H1 (cell line): Measurements from ENCODE around the gene LDLRAD4. TPM values are rescaled to one million over a fixed set of nuclear protein-coding genes. Genes with fewer than 3 reads are reported as not detected.

Experiments used
- CTCF ChIA-PET: fragments of 300-600 bp; sonication (Branson Sonifier 250); formaldehyde crosslinking; loops from one replicate; lab custom pipeline; 2021; ENCODE audit not compliant: partially characterized antibody; lab: Charles Lee
- POLR2A ChIA-PET: fragments of 300-600 bp; sonication (Branson Sonifier 250); formaldehyde crosslinking; loops from one replicate; lab custom pipeline; 2021; ENCODE audit warnings: inconsistent platforms; ENCODE audit not compliant: partially characterized antibody; lab: Charles Lee
- DNase-seq, 2 experiments: peaks; one replicate each; pipeline versions ENCODE4 v3.0.0 to v3.0.0-alpha.2; 2010 to 2022; ENCODE audit warnings: low spot score in 2 of 2, low read depth in 1 of 2, mixed read lengths in 1 of 2
- FAIRE-seq: peaks from 2 replicates; lab custom pipeline; 2011; peaks lifted over from hg19 to GRCh38; lab: Jason Lieb, UNC
- H2AFZ ChIP-seq: 2 replicates; pipeline ENCODE4 v1.8.1; 2012; ENCODE audit warnings: low read length, inconsistent platforms
- H2AK5ac ChIP-seq: 2 replicates; pipeline ENCODE4 v1.6.1; 2013; ENCODE audit warnings: low read depth, low read length
- H2BK120ac ChIP-seq: replicated peaks from 2 replicates; pipeline ENCODE3; 2013; ENCODE audit warnings: low read depth, low read length, inconsistent platforms
- H2BK12ac ChIP-seq: 2 replicates; pipeline ENCODE4 v1.6.1; 2013; ENCODE audit warnings: low read depth, low read length
- H2BK15ac ChIP-seq: 2 replicates; pipeline ENCODE4 v1.6.1; 2013; ENCODE audit warnings: low read length
- H2BK20ac ChIP-seq: 2 replicates; pipeline ENCODE4 v1.6.1; 2013; ENCODE audit warnings: low read length
- H2BK5ac ChIP-seq: 2 replicates; pipeline ENCODE4 v1.6.1; 2013; ENCODE audit warnings: low read depth, low read length
- H3K14ac ChIP-seq: 2 replicates; pipeline ENCODE4 v1.6.1; 2013; ENCODE audit warnings: inconsistent platforms; ENCODE audit not compliant: insufficient read length
- H3K18ac ChIP-seq: 2 replicates; pipeline ENCODE4 v1.6.1; 2013; ENCODE audit warnings: low read length; ENCODE audit errors: extremely low read depth
- H3K23ac ChIP-seq: 2 replicates; pipeline ENCODE4 v1.6.1; 2013; ENCODE audit warnings: inconsistent platforms; ENCODE audit not compliant: insufficient read length
- H3K23me2 ChIP-seq: 2 replicates; pipeline ENCODE4 v1.6.1; 2013; ENCODE audit warnings: low read depth, low read length
- H3K27ac ChIP-seq: 2 replicates; pipeline ENCODE4 v1.6.1; 2011; ENCODE audit warnings: low read depth, low read length, inconsistent platforms
- H3K27me3 ChIP-seq, 4 experiments: replicated peaks in 1 of 4; 1 replicate in 1 of 4; 2 replicates in 3 of 4; pipeline versions ENCODE4 v1.6.1 to v1.8.1; 2011 to 2013; ENCODE audit warnings: low read length in 3 of 4, mild to moderate bottlenecking in 3 of 4, inconsistent platforms in 2 of 4, mixed read lengths in 2 of 4, moderate library complexity in 1 of 4; ENCODE audit not compliant: control insufficient read depth in 3 of 4, insufficient read depth in 3 of 4; ENCODE audit errors: extremely low read depth in 1 of 4
- H3K36me3 ChIP-seq, 4 experiments: 2 replicates each; pipeline versions ENCODE4 v1.6.1 to v1.8.1; 2011 to 2013; ENCODE audit warnings: mild to moderate bottlenecking in 4 of 4, low read length in 3 of 4, moderate library complexity in 2 of 4, control low read depth in 1 of 4, inconsistent platforms in 1 of 4; ENCODE audit not compliant: insufficient read depth in 4 of 4, control insufficient read depth in 2 of 4
- H3K4ac ChIP-seq: replicated peaks from 2 replicates; pipeline ENCODE3; 2013; ENCODE audit warnings: low read length, low read depth, mixed read lengths, inconsistent platforms; ENCODE audit not compliant: insufficient read length
- H3K4me1 ChIP-seq, 4 experiments: replicated peaks in 1 of 4; 1 replicate in 1 of 4; 2 replicates in 3 of 4; pipeline versions ENCODE4 v1.6.1 to v1.8.1; 2011 to 2013; ENCODE audit warnings: low read length in 3 of 4, inconsistent platforms in 2 of 4, mixed read lengths in 1 of 4; ENCODE audit not compliant: insufficient read depth in 4 of 4, control insufficient read depth in 3 of 4
- H3K4me2 ChIP-seq, 2 experiments: 2 replicates each; pipeline versions ENCODE4 v1.6.1 to v1.8.1; 2011 to 2013; ENCODE audit warnings: low read depth in 2 of 2, low read length in 2 of 2, control low read depth in 1 of 2, inconsistent platforms in 1 of 2, mild to moderate bottlenecking in 1 of 2; ENCODE audit not compliant: insufficient read depth in 1 of 2
- H3K4me3 ChIP-seq, 4 experiments: fragments of 200-600, 300-600 bp in 1 of 4; sonication (generic), shearing (Covaris generic), sonication (Bioruptor Twin) in 1 of 4; 2 replicates each; pipeline versions ENCODE4 v1.5.1 to v1.8.1; 2011 to 2016; ENCODE audit warnings: low read length in 4 of 4, low read depth in 3 of 4, control low read depth in 2 of 4, inconsistent platforms in 2 of 4, mild to moderate bottlenecking in 2 of 4, mixed read lengths in 1 of 4, moderate library complexity in 1 of 4; ENCODE audit not compliant: insufficient read depth in 2 of 4; ENCODE audit errors: extremely low read depth in 1 of 4
- H3K56ac ChIP-seq: replicated peaks from 2 replicates; pipeline ENCODE3; 2013; ENCODE audit warnings: low read depth, mild to moderate bottlenecking, mixed read lengths, low read length, inconsistent platforms; ENCODE audit not compliant: insufficient read length
- H3K79me1 ChIP-seq: 2 replicates; pipeline ENCODE4 v1.6.1; 2013; ENCODE audit warnings: low read depth, low read length, control low read depth
- H3K79me2 ChIP-seq, 2 experiments: 2 replicates each; pipeline versions ENCODE4 v1.6.1 to v1.8.1; 2012 to 2013; ENCODE audit warnings: low read length in 2 of 2, mild to moderate bottlenecking in 2 of 2, inconsistent platforms in 1 of 2; ENCODE audit not compliant: insufficient read depth in 2 of 2, control insufficient read depth in 1 of 2
- H3K9ac ChIP-seq, 4 experiments: replicated peaks in 1 of 4; 1 replicate in 1 of 4; 2 replicates in 3 of 4; pipeline versions ENCODE4 v1.6.1 to v1.8.1; 2011 to 2013; ENCODE audit warnings: low read depth in 3 of 4, low read length in 3 of 4, control low read depth in 2 of 4, mild to moderate bottlenecking in 2 of 4, moderate library complexity in 2 of 4, inconsistent platforms in 1 of 4; ENCODE audit errors: extremely low read depth in 1 of 4
- H3K9me3 ChIP-seq, 2 experiments: 2 replicates each; pipeline versions ENCODE4 v1.6.1 to v1.8.1; 2012 to 2013; ENCODE audit warnings: mild to moderate bottlenecking in 2 of 2, moderate library complexity in 2 of 2, control low read depth in 1 of 2, inconsistent platforms in 1 of 2, low read depth in 1 of 2, low read length in 1 of 2, mixed read lengths in 1 of 2; ENCODE audit not compliant: insufficient read depth in 2 of 2
- H4K20me1 ChIP-seq, 2 experiments: replicated peaks in 1 of 2; 2 replicates each; pipeline versions ENCODE3 to v1.8.1; 2011 to 2013; ENCODE audit warnings: inconsistent platforms in 2 of 2, low read length in 2 of 2, mild to moderate bottlenecking in 1 of 2; ENCODE audit not compliant: insufficient read depth in 2 of 2, control insufficient read depth in 1 of 2
- H4K5ac ChIP-seq: 2 replicates; pipeline ENCODE4 v1.6.1; 2013; ENCODE audit warnings: low read length, low read depth, mixed read lengths, inconsistent platforms; ENCODE audit not compliant: insufficient read length
- H4K8ac ChIP-seq: 2 replicates; pipeline ENCODE4 v1.8.0; 2013; ENCODE audit warnings: mild to moderate bottlenecking, moderate library complexity, low read length, inconsistent platforms; ENCODE audit not compliant: insufficient read depth; ENCODE audit errors: extremely low read depth
- H4K91ac ChIP-seq: replicated peaks from 2 replicates; pipeline ENCODE3; 2013; ENCODE audit warnings: low read length, mixed read lengths, inconsistent platforms; ENCODE audit not compliant: insufficient read length
- ASH2L ChIP-seq: fragments of 200-600, 300-600 bp; sonication (generic); IDR thresholded peaks from one replicate; pipeline ENCODE4 v1.7.1; 2017; ENCODE audit warnings: low read length
- BRCA1 ChIP-seq: IDR thresholded peaks from 2 replicates; pipeline ENCODE4 v1.6.1; 2012; ENCODE audit warnings: low read depth, low read length, improper control_type of control experiment
- CBX5 ChIP-seq: fragments of 300-800, 300-1000 bp; sonication (generic); IDR thresholded peaks from 2 replicates; pipeline ENCODE4 v1.7.1; 2016; ENCODE audit warnings: antibody characterized with exemption, low read length, low read depth
- CBX8 ChIP-seq: fragments of 300-800, 300-1000 bp; sonication (generic); IDR thresholded peaks from 2 replicates; pipeline ENCODE4 v1.7.1; 2016; ENCODE audit warnings: low read depth, low read length, borderline replicate concordance
- CEBPB ChIP-seq: IDR thresholded peaks from 2 replicates; pipeline ENCODE4 v1.6.1; 2012; ENCODE audit warnings: low read depth, low read length
- CHD2 ChIP-seq: IDR thresholded peaks from 2 replicates; pipeline ENCODE4 v1.6.1; 2012; ENCODE audit warnings: low read length, improper control_type of control experiment
- EP300 ChIP-seq, 2 experiments: IDR thresholded peaks; 1 replicate in 1 of 2; 2 replicates in 1 of 2; pipeline ENCODE4 v1.6.1; 2011 to 2012; ENCODE audit warnings: low read depth in 2 of 2, low read length in 2 of 2, mild to moderate bottlenecking in 2 of 2, borderline replicate concordance in 1 of 2, inconsistent platforms in 1 of 2, moderate library complexity in 1 of 2
- GTF2F1 ChIP-seq: IDR thresholded peaks from 2 replicates; pipeline ENCODE4 v1.6.1; 2012; ENCODE audit warnings: low read depth, low read length, improper control_type of control experiment, borderline replicate concordance
- KDM1A ChIP-seq: fragments of 200-600, 300-600 bp; sonication (generic); IDR thresholded peaks from 2 replicates; pipeline ENCODE4 v1.7.1; 2016; ENCODE audit warnings: mild to moderate bottlenecking, low read length, borderline replicate concordance
- MAX ChIP-seq: IDR thresholded peaks from 2 replicates; pipeline ENCODE4 v1.6.1; 2012; ENCODE audit warnings: inconsistent platforms
- PHF8 ChIP-seq: fragments of 200-600 bp; sonication (generic); conservative IDR thresholded peaks from 2 replicates; pipeline ENCODE4 v1.7.1; 2012; ENCODE audit warnings: low read depth, mild to moderate bottlenecking, inconsistent platforms, low read length, moderate library complexity
- RFX5 ChIP-seq: IDR thresholded peaks from 2 replicates; pipeline ENCODE4 v1.6.1; 2011; ENCODE audit warnings: low read depth, low read length, improper control_type of control experiment, borderline replicate concordance
- SAP30 ChIP-seq: fragments of 300-600 bp; sonication (generic); IDR thresholded peaks from 2 replicates; pipeline ENCODE4 v1.7.1; 2012; ENCODE audit warnings: low read length, moderate library complexity, mild to moderate bottlenecking, inconsistent platforms; ENCODE audit not compliant: insufficient read depth, insufficient replicate concordance
- SP4 ChIP-seq: IDR thresholded peaks from 2 replicates; pipeline ENCODE4 v1.6.1; 2012; ENCODE audit warnings: low read length, inconsistent platforms
- SRF ChIP-seq: IDR thresholded peaks from 2 replicates; pipeline ENCODE4 v1.6.1; 2011; ENCODE audit warnings: mild to moderate bottlenecking, low read depth, low read length, moderate library complexity
- SUZ12 ChIP-seq: fragments of 200-600 bp; sonication (generic); IDR thresholded peaks from 2 replicates; pipeline ENCODE4 v1.6.1; 2012; ENCODE audit warnings: mild to moderate bottlenecking, inconsistent platforms, low read length, moderate library complexity, mixed read lengths
- WGBS, 2 experiments: shearing (Covaris generic) in 1 of 2; methylation state at CpG; one replicate each; pipeline versions ENCODE4 v1.1.6 to v1.1.7; 2013 to 2015; ENCODE audit warnings: low lambda C conversion rate in 2 of 2, mixed read lengths in 2 of 2, inconsistent platforms in 1 of 2, low coverage in 1 of 2, missing lambda C conversion rate in 1 of 2; ENCODE audit not compliant: insufficient replicate concordance in 2 of 2, insufficient coverage in 1 of 2, insufficient read length in 1 of 2; ENCODE audit errors: extremely low coverage in 1 of 2, missing lambda C conversion rate in 1 of 2; 5-methylcytosine and 5-hydroxymethylcytosine counted together
- polyA plus RNA-seq, 7 experiments: library from polyadenylated mRNA; depleted of rRNA in 3 of 7; stranded (reverse) in 5 of 7; unstranded in 2 of 7; fragments of >200 nt in 5 of 7; fragments of 200-250 nt in 2 of 7; gene quantifications; 1 replicate in 5 of 7; 2 replicates in 1 of 7; 4 replicates in 1 of 7; pipeline versions ENCODE4 v1.2.1 to v1.2.3, GENCODE V29; 2011 to 2013; ENCODE audit warnings: missing spikeins in 2 of 7, mixed read lengths in 2 of 7
- total RNA-seq: library from RNA; stranded (reverse); fragmentation: NEBNext Ultra II Directional; extraction: Animal tissue kit (Norgen Biotek cat#: 25700); gene quantifications from 2 replicates; pipeline ENCODE4 v1.2.1, GENCODE V29; 2021

The LDLRAD4 gene
- total and polyA plus RNA-seq, 2 of the 8 experiments (the other 6 are each of a cell fraction or from before 2014, with no cell fraction given), result 0.77 to 1.4 TPM

- no peak overlapping the region for H3K4me3 ChIP-seq
- H4K5ac ChIP-seq, result no peak overlapping the region
- H3K27ac ChIP-seq, result no peak overlapping the region
- no peaks in the 10 kb centered on the region for H3K79me1 ChIP-seq
- no peak overlapping the region for H2AK5ac ChIP-seq
- H2BK20ac ChIP-seq, result no peak overlapping the region
- no peaks in the 10 kb centered on the region for H3K36me3 ChIP-seq
- no peaks in the 10 kb centered on the region for H3K79me2 ChIP-seq
- no peak overlapping the region for H3K4me2 ChIP-seq
- H2BK15ac ChIP-seq, result no peak overlapping the region
- no peaks in the 10 kb centered on the region for H4K20me1 ChIP-seq
- H4K91ac ChIP-seq, result no peak overlapping the region
- no peaks in the 10 kb centered on the region for H3K23me2 ChIP-seq
- H3K4ac ChIP-seq, result no peak overlapping the region
- H3K9ac ChIP-seq, result no peak overlapping the region
- no peak for FAIRE-seq
- no peak overlapping the region for H2BK120ac ChIP-seq
- no peak overlapping the region for H3K14ac ChIP-seq
- H3K27me3 ChIP-seq, result no peaks in the 10 kb centered on the region
- H3K9me3 ChIP-seq, result peaks cover 0 to 3% of the 10 kb centered on the region in 2 experiments; a peak in 1 of 4 replicates
- no peak overlapping the region for H3K18ac ChIP-seq
- CTCF ChIA-PET, result interaction anchor here (0.9 to 9.2 kb wide), 2 partner anchors 8 to 9 kb away, joined by 3 to 73 read pairs; no protein-coding TSS in a partner anchor
- no peak overlapping the region for H2BK12ac ChIP-seq
- no peak overlapping the region for H3K23ac ChIP-seq
- no peak overlapping the region for H3K56ac ChIP-seq
- 80% methylated on average over 5 of the region's 5 CpGs; no CpG with 5 or more reads in 1 of the 2 experiments for WGBS, 2 experiments
- H2AFZ ChIP-seq, result no peak overlapping the region
- no peak overlapping the region for H2BK5ac ChIP-seq
- no peak for DNase-seq
- no peak overlapping the region for H4K8ac ChIP-seq
- POLR2A ChIA-PET, result no interaction called here
- no peaks in the 10 kb centered on the region for H3K4me1 ChIP-seq
- TF ChIP-seq CEBPB (no peak), SRF (no peak), GTF2F1 (no peak), SUZ12 (no peak), ASH2L (no peak), CBX5 (no peak), KDM1A (no peak), SP4 (no peak), CHD2 (no peak), CBX8 (no peak), PHF8 (no peak), SAP30 (no peak), RFX5 (no peak), MAX (no peak), EP300 (IDR thresholded peaks at IDR 0.05; ENCODE audit: borderline replicate concordance in 1 of 2, low read depth in 2 of 2, low read length in 2 of 2) (no peak), BRCA1 (no peak)
Observed at GRCh38 chr18:13551305-13551603, 332.7 kb downstream of the LDLRAD4 start.
